HEK293 (cell line): Measurements from ENCODE around the gene PLD5.

ENCODE experiments used
- CTCF ChIA-PET: fragments of 350-600 bp; formaldehyde crosslinking; extraction: SDS; loops from one replicate; lab custom pipeline; 2021; ENCODE audit warnings: antibody characterized with exemption; lab: Yijun Ruan, JAX
- POLR2A ChIA-PET: fragments of 300-600 bp; formaldehyde crosslinking; extraction: SDS; loops from one replicate; lab custom pipeline; 2020; ENCODE audit warnings: antibody characterized with exemption, inconsistent platforms; lab: Yijun Ruan, JAX
- H3K27ac ChIP-seq: fragments of 200-500 bp; sonication (Bioruptor generic); 2 replicates; pipeline ENCODE4 v1.5.1; 2014; ENCODE audit warnings: low read depth, low read length, control low read depth, inconsistent platforms; ENCODE audit errors: extremely low read depth
- H3K36me3 ChIP-seq, 2 experiments: fragments of 200-500 bp in 1 of 2; sonication (Bioruptor generic) in 1 of 2; 1 replicate in 1 of 2; 2 replicates in 1 of 2; pipeline ENCODE4 v1.5.1; 2014 to 2017; ENCODE audit warnings: inconsistent platforms in 2 of 2, low read length in 2 of 2; ENCODE audit not compliant: control insufficient read depth in 2 of 2, insufficient read depth in 1 of 2
- H3K4me1 ChIP-seq: fragments of 200-500 bp; sonication (Bioruptor generic); 2 replicates; pipeline ENCODE4 v1.5.1; 2014; ENCODE audit warnings: mild to moderate bottlenecking, low read length, inconsistent platforms; ENCODE audit not compliant: control insufficient read depth, insufficient read depth
- H3K4me3 ChIP-seq: 2 replicates; pipeline ENCODE4 v1.5.1; 2011; ENCODE audit warnings: low read depth, mild to moderate bottlenecking, control low read depth, low read length, moderate library complexity
- H3K9me3 ChIP-seq: fragments of 200-500 bp; sonication (Bioruptor generic); 2 replicates; pipeline ENCODE4 v1.5.1; 2014; ENCODE audit warnings: low read depth, low read length, inconsistent platforms; ENCODE audit not compliant: control insufficient read depth, insufficient read depth
- GLI2 ChIP-seq: fragments of 450-650 bp; formaldehyde crosslinking; IDR thresholded peaks from 2 replicates; pipeline ENCODE4; 2017; ENCODE audit warnings: missing biosample characterization, missing genetic modification characterization, low read depth, borderline replicate concordance
- GLI4 ChIP-seq: fragments of 450-650 bp; formaldehyde crosslinking; IDR thresholded peaks from 2 replicates; pipeline ENCODE4 v1.5.1; 2016; ENCODE audit warnings: missing biosample characterization, missing genetic modification characterization
- HOXD13 ChIP-seq: sonication (generic); formaldehyde crosslinking; IDR thresholded peaks from 2 replicates; pipeline ENCODE4 v1.8.0; 2022; ENCODE audit warnings: missing genetic modification reagents, borderline replicate concordance
- MEIS1 ChIP-seq: sonication (generic); formaldehyde crosslinking; IDR thresholded peaks from 2 replicates; pipeline ENCODE4 v1.8.1; 2022; ENCODE audit warnings: missing genetic modification reagents, mild to moderate bottlenecking, borderline replicate concordance
- OSR2 ChIP-seq: fragments of 450-650 bp; formaldehyde crosslinking; IDR thresholded peaks from 2 replicates; pipeline ENCODE4 v1.5.1; 2016; ENCODE audit warnings: missing biosample characterization, missing genetic modification characterization
- PRDM1 ChIP-seq: fragments of 450-650 bp; formaldehyde crosslinking; IDR thresholded peaks from 2 replicates; pipeline ENCODE4; 2016; ENCODE audit warnings: missing biosample characterization, missing genetic modification characterization
- SP2 ChIP-seq: fragments of 450-650 bp; formaldehyde crosslinking; IDR thresholded peaks from 2 replicates; pipeline ENCODE4 v1.5.1; 2016; ENCODE audit warnings: missing biosample characterization, missing genetic modification characterization
- SP3 ChIP-seq: fragments of 450-650 bp; formaldehyde crosslinking; IDR thresholded peaks from 2 replicates; pipeline ENCODE4 v1.5.1; 2016; ENCODE audit warnings: missing biosample characterization, missing genetic modification characterization
- ZBTB8A ChIP-seq: fragments of 450-650 bp; formaldehyde crosslinking; IDR thresholded peaks from 2 replicates; pipeline ENCODE4 v1.5.1; 2016; ENCODE audit warnings: missing biosample characterization, missing genetic modification characterization
- ZNF2 ChIP-seq: fragments of 450-650 bp; formaldehyde crosslinking; IDR thresholded peaks from 2 replicates; pipeline ENCODE4 v1.5.1; 2016; ENCODE audit warnings: missing biosample characterization, missing genetic modification characterization
- ZNF23 ChIP-seq: fragments of 450-650 bp; formaldehyde crosslinking; IDR thresholded peaks from 2 replicates; pipeline ENCODE4 v1.5.1; 2016; ENCODE audit warnings: missing biosample characterization, missing genetic modification characterization, borderline replicate concordance
- ZNF292 ChIP-seq: fragments of 450-650 bp; formaldehyde crosslinking; IDR thresholded peaks from 2 replicates; pipeline ENCODE4 v1.5.1; 2016; ENCODE audit warnings: low read depth, missing biosample characterization, missing genetic modification characterization, borderline replicate concordance
- ZNF311 ChIP-seq: fragments of 450-650 bp; formaldehyde crosslinking; IDR thresholded peaks from 2 replicates; pipeline ENCODE4 v1.5.1; 2017; ENCODE audit warnings: missing biosample characterization, missing genetic modification characterization, borderline replicate concordance
- ZNF324 ChIP-seq: fragments of 450-650 bp; formaldehyde crosslinking; IDR thresholded peaks from 2 replicates; pipeline ENCODE4 v1.5.1; 2016; ENCODE audit warnings: missing biosample characterization, missing genetic modification characterization
- ZNF48 ChIP-seq: fragments of 450-650 bp; formaldehyde crosslinking; IDR thresholded peaks from 2 replicates; pipeline ENCODE4 v1.5.1; 2016; ENCODE audit warnings: missing biosample characterization, missing genetic modification characterization
- ZNF510 ChIP-seq: fragments of 450-650 bp; formaldehyde crosslinking; IDR thresholded peaks from 2 replicates; pipeline ENCODE4 v1.5.1; 2018; ENCODE audit warnings: mild to moderate bottlenecking, missing genetic modification characterization, missing biosample characterization; ENCODE audit not compliant: insufficient replicate concordance
- ZNF544 ChIP-seq: fragments of 450-650 bp; formaldehyde crosslinking; IDR thresholded peaks from 2 replicates; pipeline ENCODE4 v1.5.0; 2017; ENCODE audit warnings: missing biosample characterization, missing genetic modification characterization
- ZNF623 ChIP-seq: fragments of 450-650 bp; formaldehyde crosslinking; IDR thresholded peaks from 2 replicates; pipeline ENCODE4 v1.5.1; 2016; ENCODE audit warnings: missing biosample characterization, missing genetic modification characterization
- ZNF629 ChIP-seq: fragments of 450-650 bp; formaldehyde crosslinking; IDR thresholded peaks from 2 replicates; pipeline ENCODE4 v1.5.1; 2017; ENCODE audit warnings: missing biosample characterization, missing genetic modification characterization
- ZNF654 ChIP-seq: fragments of 450-650 bp; formaldehyde crosslinking; IDR thresholded peaks from 2 replicates; pipeline ENCODE4 v1.5.1; 2016; ENCODE audit warnings: low read depth, missing biosample characterization, missing genetic modification characterization
- ZNF76 ChIP-seq: fragments of 450-650 bp; formaldehyde crosslinking; IDR thresholded peaks from 2 replicates; pipeline ENCODE4; 2016; ENCODE audit warnings: low read depth, missing biosample characterization, missing genetic modification characterization, borderline replicate concordance
- ZNF777 ChIP-seq: fragments of 450-650 bp; formaldehyde crosslinking; IDR thresholded peaks from 2 replicates; pipeline ENCODE4 v1.5.1; 2017; ENCODE audit warnings: missing biosample characterization, missing genetic modification characterization, borderline replicate concordance
- ZNF837 ChIP-seq: fragments of 450-650 bp; formaldehyde crosslinking; IDR thresholded peaks from 2 replicates; pipeline ENCODE4 v1.5.1; 2016; ENCODE audit warnings: missing biosample characterization, missing genetic modification characterization
- ZSCAN30 ChIP-seq: fragments of 450-650 bp; IDR thresholded peaks from 2 replicates; pipeline ENCODE4 v1.5.1; 2018; ENCODE audit warnings: missing biosample characterization, mild to moderate bottlenecking, missing genetic modification characterization, moderate library complexity
- TF ChIP-seq, protein P1 (sequence below): fragments of 450-650 bp; formaldehyde crosslinking; conservative IDR thresholded peaks from 2 replicates; pipeline ENCODE4 v1.5.1; 2016; ENCODE audit warnings: low read depth, missing biosample characterization, missing genetic modification characterization
- TF ChIP-seq, protein P2 (sequence below): fragments of 450-650 bp; formaldehyde crosslinking; IDR thresholded peaks from 2 replicates; pipeline ENCODE4 v1.5.1; 2017; ENCODE audit warnings: missing biosample characterization, missing genetic modification characterization

PLD5 gene

DNA sequence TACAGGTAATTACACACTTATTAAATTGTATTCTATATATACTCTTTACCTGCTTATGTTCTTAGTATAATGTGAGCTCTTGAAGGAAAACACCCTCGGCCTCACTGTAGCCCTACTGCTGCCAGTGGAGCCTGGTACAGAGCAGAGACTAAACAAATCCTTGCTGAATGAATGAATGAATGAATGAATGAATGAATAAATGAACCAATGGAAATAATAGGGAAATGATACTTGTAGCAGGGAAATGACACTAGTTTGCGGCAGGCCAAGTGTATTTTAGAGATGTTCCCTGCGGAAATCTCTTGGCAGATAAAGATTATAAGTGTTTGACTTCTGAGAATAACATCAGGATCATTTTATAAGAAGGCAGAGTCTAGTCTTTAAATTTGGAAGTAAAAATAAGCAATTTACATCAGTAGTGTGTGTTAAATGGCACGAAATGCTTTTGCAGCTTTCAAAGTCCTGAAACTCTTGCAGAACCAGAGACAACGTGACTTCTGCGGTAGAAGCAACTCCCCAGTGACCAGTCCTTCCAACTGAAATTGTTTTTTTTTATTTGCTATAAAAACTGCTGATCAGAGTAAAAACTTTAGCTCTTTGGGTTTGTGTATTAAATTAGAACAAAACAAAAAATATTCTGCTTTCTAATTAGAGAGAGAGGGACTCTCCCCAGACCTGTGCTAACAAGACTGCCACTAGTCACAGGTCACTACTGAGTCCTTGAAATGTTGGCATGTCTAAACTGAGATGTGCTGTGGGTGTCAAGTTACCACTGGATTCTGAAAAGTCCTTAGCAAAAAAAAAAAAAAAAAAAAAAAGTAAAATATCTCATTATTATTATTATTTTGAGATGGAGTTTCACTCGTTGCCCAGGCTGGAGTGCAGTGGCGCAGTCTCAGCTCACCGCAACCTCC, 326.3 kb downstream of the PLD5 start (continued):
- TF ChIP-seq SP2 (tag by site-specific recombination), result no peak
- TF ChIP-seq SP3 (tag by site-specific recombination), result no peak
- TF ChIP-seq ZNF2, result no peak
- no peak for TF ChIP-seq OSR2 (tag by site-specific recombination)
- no peak for TF ChIP-seq ZNF837 (tag by site-specific recombination)

DNA sequence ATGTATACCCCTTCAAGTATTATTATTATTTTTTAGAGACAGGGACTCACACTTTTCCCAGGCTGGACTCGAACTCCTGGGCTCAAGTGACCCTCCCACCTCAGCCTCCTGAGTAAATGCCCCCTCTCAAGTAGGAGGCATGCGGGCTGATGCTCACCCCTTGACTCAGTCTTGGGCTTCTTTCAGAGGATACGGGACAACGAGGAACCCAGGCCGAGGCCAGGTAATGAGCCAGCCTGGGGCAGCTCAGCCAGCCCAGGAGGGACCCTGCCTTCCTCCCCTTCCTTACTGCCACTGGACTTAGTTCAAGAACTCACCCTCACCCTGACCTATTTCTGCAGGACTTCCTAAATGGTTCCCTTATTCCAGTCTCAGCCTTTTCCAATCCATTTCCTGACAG, 327.6 kb downstream of the PLD5 start:
- Histone ChIP-seq H3K4me1 (no peaks in the 10 kb centered on the region), H3K27ac (no peak overlapping the region), H3K36me3 (no peaks in the 10 kb centered on the region), H3K4me3 (no peak overlapping the region), H3K9me3 (no peaks in the 10 kb centered on the region)
- TF ChIP-seq ZSCAN30 (tag by site-specific recombination), result no peak
- TF ChIP-seq GLI2 (tag by site-specific recombination), result no peak
- no peak for TF ChIP-seq ZNF324
- TF ChIP-seq, protein P1, sequence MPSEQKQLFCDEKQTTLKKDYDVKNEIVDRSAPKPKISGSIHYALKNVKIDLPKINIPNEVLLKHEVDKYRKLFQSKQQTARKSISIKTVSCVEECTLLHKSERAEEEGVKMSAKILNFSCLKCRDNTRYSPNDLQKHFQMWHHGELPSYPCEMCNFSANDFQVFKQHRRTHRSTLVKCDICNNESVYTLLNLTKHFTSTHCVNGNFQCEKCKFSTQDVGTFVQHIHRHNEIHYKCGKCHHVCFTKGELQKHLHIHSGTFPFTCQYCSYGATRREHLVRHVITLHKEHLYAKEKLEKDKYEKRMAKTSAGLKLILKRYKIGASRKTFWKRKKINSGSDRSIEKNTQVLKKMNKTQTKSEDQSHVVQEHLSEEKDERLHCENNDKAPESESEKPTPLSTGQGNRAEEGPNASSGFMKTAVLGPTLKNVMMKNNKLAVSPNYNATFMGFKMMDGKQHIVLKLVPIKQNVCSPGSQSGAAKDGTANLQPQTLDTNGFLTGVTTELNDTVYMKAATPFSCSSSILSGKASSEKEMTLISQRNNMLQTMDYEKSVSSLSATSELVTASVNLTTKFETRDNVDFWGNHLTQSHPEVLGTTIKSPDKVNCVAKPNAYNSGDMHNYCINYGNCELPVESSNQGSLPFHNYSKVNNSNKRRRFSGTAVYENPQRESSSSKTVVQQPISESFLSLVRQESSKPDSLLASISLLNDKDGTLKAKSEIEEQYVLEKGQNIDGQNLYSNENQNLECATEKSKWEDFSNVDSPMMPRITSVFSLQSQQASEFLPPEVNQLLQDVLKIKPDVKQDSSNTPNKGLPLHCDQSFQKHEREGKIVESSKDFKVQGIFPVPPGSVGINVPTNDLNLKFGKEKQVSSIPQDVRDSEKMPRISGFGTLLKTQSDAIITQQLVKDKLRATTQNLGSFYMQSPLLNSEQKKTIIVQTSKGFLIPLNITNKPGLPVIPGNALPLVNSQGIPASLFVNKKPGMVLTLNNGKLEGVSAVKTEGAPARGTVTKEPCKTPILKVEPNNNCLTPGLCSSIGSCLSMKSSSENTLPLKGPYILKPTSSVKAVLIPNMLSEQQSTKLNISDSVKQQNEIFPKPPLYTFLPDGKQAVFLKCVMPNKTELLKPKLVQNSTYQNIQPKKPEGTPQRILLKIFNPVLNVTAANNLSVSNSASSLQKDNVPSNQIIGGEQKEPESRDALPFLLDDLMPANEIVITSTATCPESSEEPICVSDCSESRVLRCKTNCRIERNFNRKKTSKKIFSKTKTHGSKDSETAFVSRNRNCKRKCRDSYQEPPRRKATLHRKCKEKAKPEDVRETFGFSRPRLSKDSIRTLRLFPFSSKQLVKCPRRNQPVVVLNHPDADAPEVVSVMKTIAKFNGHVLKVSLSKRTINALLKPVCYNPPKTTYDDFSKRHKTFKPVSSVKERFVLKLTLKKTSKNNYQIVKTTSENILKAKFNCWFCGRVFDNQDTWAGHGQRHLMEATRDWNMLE (tag by site-specific recombination), result no peak
- TF ChIP-seq HOXD13 (CRISPR knock-in tag), result no peak
- TF ChIP-seq ZNF777 (tag by site-specific recombination), result no peak
- TF ChIP-seq ZNF76, result no peak
- no peak for TF ChIP-seq ZNF623 (tag by site-specific recombination)
- TF ChIP-seq ZNF48 (tag by site-specific recombination), result no peak
- ChIA-PET CTCF (interaction anchor here (0.6 kb wide), 1 partner anchor 397 kb away, joined by 4 read pairs; no protein-coding TSS in a partner anchor), POLR2A (no interaction called here)

DNA sequence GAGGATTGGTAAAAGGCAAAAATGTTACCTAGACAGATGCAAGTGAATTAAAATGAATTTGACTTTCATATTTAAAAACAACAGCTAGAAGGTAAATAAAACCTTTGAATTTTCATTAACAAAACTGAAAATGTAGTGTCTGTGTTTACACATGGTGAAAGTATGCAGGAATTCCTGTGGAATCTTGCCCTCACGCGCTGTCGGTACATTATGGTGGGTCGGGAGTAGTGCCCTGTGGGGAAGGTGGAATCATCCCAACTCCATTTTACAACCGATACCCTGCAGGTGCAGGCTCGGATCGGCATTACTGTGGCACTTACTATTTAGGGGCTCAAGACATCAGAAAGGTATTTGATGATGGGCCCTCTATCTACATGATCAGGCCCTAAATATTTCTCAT, 328.4 kb downstream of the PLD5 start:
- no peaks in the 10 kb centered on the region for H3K4me1 ChIP-seq
- ChIA-PET POLR2A (interaction anchor here (0.6 kb wide), 1 partner anchor 544 kb away, joined by 3 read pairs; no protein-coding TSS in a partner anchor), CTCF (no interaction called here)
- no peak overlapping the region for H3K27ac ChIP-seq
- no peaks in the 10 kb centered on the region for H3K36me3 ChIP-seq
- H3K9me3 ChIP-seq, result no peaks in the 10 kb centered on the region
- no peak overlapping the region for H3K4me3 ChIP-seq
- TF ChIP-seq ZNF292 (no peak), ZBTB8A (no peak), OSR2 (tag by site-specific recombination) (no peak), ZNF510 (tag by site-specific recombination) (no peak), PRDM1 (tag by site-specific recombination) (no peak), MEIS1 (no peak), ZNF544 (tag by site-specific recombination) (no peak), GLI4 (no peak), ZNF629 (tag by site-specific recombination) (no peak), ZNF311 (tag by site-specific recombination) (no peak), HOXD13 (CRISPR knock-in tag) (no peak), ZNF23 (tag by site-specific recombination) (no peak), ZNF654 (tag by site-specific recombination) (no peak)
- TF ChIP-seq, protein P2, sequence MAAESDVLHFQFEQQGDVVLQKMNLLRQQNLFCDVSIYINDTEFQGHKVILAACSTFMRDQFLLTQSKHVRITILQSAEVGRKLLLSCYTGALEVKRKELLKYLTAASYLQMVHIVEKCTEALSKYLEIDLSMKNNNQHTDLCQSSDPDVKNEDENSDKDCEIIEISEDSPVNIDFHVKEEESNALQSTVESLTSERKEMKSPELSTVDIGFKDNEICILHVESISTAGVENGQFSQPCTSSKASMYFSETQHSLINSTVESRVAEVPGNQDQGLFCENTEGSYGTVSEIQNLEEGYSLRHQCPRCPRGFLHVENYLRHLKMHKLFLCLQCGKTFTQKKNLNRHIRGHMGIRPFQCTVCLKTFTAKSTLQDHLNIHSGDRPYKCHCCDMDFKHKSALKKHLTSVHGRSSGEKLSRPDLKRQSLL (tag by site-specific recombination), result no peak
